OCI-LY1 (cell line): ENCODE data around the gene ZNF598.

Experiments
- H2AFZ ChIP-seq: fragments of 200-600 bp; sonication (generic), shearing (Covaris generic); 2 replicates; pipeline ENCODE4 v1.6.0; 2014; ENCODE audit warnings: antibody characterized with exemption, mild to moderate bottlenecking, low read length
- H3F3A ChIP-seq: fragments of 200-600 bp; sonication (generic), shearing (Covaris generic); 2 replicates; pipeline ENCODE4 v1.6.0; 2014; ENCODE audit warnings: mild to moderate bottlenecking, antibody characterized with exemption, low read length, moderate library complexity; ENCODE audit not compliant: insufficient read depth
- H3K27ac ChIP-seq: fragments of 200-600 bp; sonication (generic); 2 replicates; pipeline ENCODE4 v1.5.1; 2014; ENCODE audit warnings: low read length, mixed run types, mild to moderate bottlenecking, low read depth; ENCODE audit not compliant: poor library complexity, severe bottlenecking
- H3K27me3 ChIP-seq: fragments of 200-600 bp; sonication (generic); 2 replicates; pipeline ENCODE4 v1.6.0; 2014; ENCODE audit warnings: antibody characterized with exemption, mild to moderate bottlenecking, low read length, moderate library complexity; ENCODE audit not compliant: insufficient read depth
- H3K36me3 ChIP-seq: fragments of 200-600 bp; sonication (generic); 2 replicates; pipeline ENCODE4 v1.6.1; 2014; ENCODE audit warnings: mild to moderate bottlenecking, antibody characterized with exemption, low read length, moderate library complexity, mixed read lengths; ENCODE audit not compliant: insufficient read depth
- H3K4me1 ChIP-seq: fragments of 200-600 bp; sonication (generic); 2 replicates; pipeline ENCODE4 v1.5.1; 2014; ENCODE audit warnings: mild to moderate bottlenecking, low read length, moderate library complexity; ENCODE audit not compliant: insufficient read depth, severe bottlenecking
- H3K4me2 ChIP-seq: fragments of 200-600 bp; sonication (generic), shearing (Covaris generic); 2 replicates; pipeline ENCODE4 v1.6.1; 2014; ENCODE audit warnings: low read length
- H3K4me3 ChIP-seq: fragments of 200-600 bp; sonication (generic); 2 replicates; pipeline ENCODE4 v1.5.1; 2014; ENCODE audit warnings: low read length, low read depth, mild to moderate bottlenecking, mixed read lengths; ENCODE audit not compliant: poor library complexity, severe bottlenecking
- H3K79me2 ChIP-seq: fragments of 200-600 bp; shearing (Covaris generic); 2 replicates; pipeline ENCODE4 v1.6.1; 2016; ENCODE audit warnings: mixed run types, low read length, mixed read lengths; ENCODE audit not compliant: insufficient read depth
- H3K9ac ChIP-seq: fragments of 200-600 bp; sonication (generic), shearing (Covaris generic); 2 replicates; pipeline ENCODE4 v1.6.1; 2014; ENCODE audit warnings: mild to moderate bottlenecking, low read length, mixed read lengths
- H3K9me2 ChIP-seq: fragments of 200-600 bp; sonication (generic), shearing (Covaris generic); 2 replicates; pipeline ENCODE4 v1.6.1; 2014; ENCODE audit warnings: low read depth, mild to moderate bottlenecking, low read length, mixed read lengths
- H3K9me3 ChIP-seq: fragments of 200-600 bp; shearing (Covaris generic); 2 replicates; pipeline ENCODE4 v1.6.1; 2014; ENCODE audit warnings: low read length, mixed read lengths
- H4K20me1 ChIP-seq: fragments of 200-600 bp; sonication (generic), shearing (Covaris generic); 2 replicates; pipeline ENCODE4 v1.6.0; 2016; ENCODE audit warnings: mild to moderate bottlenecking, low read length; ENCODE audit not compliant: insufficient read depth
- EZH2 ChIP-seq: fragments of 200-600 bp; sonication (generic), shearing (Covaris generic); IDR thresholded peaks from 2 replicates; pipeline ENCODE4 v1.8.0; 2017; ENCODE audit warnings: borderline replicate concordance, mixed run types, mild to moderate bottlenecking, antibody characterized with exemption, low read length, moderate library complexity, mixed read lengths
- TF ChIP-seq, protein P1 (sequence below): fragments of 200-600 bp; sonication (generic), shearing (Covaris generic); IDR thresholded peaks from 2 replicates; pipeline ENCODE4 v1.5.1; 2017; ENCODE audit warnings: mild to moderate bottlenecking, antibody characterized with exemption, low read length, moderate library complexity, mixed read lengths

Gene ZNF598

GRCh38 chr16:2025878-2026460 lies 16.3 kb upstream of the ZNF598 start:
- TF ChIP-seq, protein P1, sequence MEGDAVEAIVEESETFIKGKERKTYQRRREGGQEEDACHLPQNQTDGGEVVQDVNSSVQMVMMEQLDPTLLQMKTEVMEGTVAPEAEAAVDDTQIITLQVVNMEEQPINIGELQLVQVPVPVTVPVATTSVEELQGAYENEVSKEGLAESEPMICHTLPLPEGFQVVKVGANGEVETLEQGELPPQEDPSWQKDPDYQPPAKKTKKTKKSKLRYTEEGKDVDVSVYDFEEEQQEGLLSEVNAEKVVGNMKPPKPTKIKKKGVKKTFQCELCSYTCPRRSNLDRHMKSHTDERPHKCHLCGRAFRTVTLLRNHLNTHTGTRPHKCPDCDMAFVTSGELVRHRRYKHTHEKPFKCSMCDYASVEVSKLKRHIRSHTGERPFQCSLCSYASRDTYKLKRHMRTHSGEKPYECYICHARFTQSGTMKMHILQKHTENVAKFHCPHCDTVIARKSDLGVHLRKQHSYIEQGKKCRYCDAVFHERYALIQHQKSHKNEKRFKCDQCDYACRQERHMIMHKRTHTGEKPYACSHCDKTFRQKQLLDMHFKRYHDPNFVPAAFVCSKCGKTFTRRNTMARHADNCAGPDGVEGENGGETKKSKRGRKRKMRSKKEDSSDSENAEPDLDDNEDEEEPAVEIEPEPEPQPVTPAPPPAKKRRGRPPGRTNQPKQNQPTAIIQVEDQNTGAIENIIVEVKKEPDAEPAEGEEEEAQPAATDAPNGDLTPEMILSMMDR = no peak
- TF ChIP-seq EZH2 = no peak
- H4K20me1 ChIP-seq = no peaks in the 10 kb centered on the region
- H2AFZ ChIP-seq = no peak overlapping the region
- H3K9ac ChIP-seq = no peak overlapping the region
- no peaks in the 10 kb centered on the region for H3K9me3 ChIP-seq
- H3K27me3 ChIP-seq = peaks cover 23% of the 10 kb centered on the region
- no peaks in the 10 kb centered on the region for H3K36me3 ChIP-seq
- peaks cover 16% of the 10 kb centered on the region for H3K4me1 ChIP-seq
- H3K79me2 ChIP-seq = no peaks in the 10 kb centered on the region
- H3F3A ChIP-seq = no peaks in the 10 kb centered on the region
- no peak overlapping the region for H3K4me3 ChIP-seq
- no peaks in the 10 kb centered on the region for H3K9me2 ChIP-seq
- no peak overlapping the region for H3K27ac ChIP-seq
- no peak overlapping the region for H3K4me2 ChIP-seq

GRCh38 chr16:2025251-2025650 lies 15.6 kb upstream of the ZNF598 start:
- Histone ChIP-seq H3K9me2 (no peaks in the 10 kb centered on the region), H3K4me2 (no peak overlapping the region), H3K4me3 (no peak overlapping the region), H2AFZ (no peak overlapping the region), H3K36me3 (no peaks in the 10 kb centered on the region), H3K9me3 (no peaks in the 10 kb centered on the region), H3F3A (no peaks in the 10 kb centered on the region), H3K27ac (no peak overlapping the region), H3K4me1 (peaks cover 16% of the 10 kb centered on the region), H3K27me3 (peaks cover 20% of the 10 kb centered on the region), H3K79me2 (no peaks in the 10 kb centered on the region), H3K9ac (no peak overlapping the region), H4K20me1 (no peaks in the 10 kb centered on the region)
- no peak for TF ChIP-seq EZH2
- TF ChIP-seq, protein P1 = no peak

- no peak for TF ChIP-seq EZH2
- TF ChIP-seq, protein P1 = no peak
- no peak overlapping the region for H2AFZ ChIP-seq
- H3K79me2 ChIP-seq = no peaks in the 10 kb centered on the region
- no peak overlapping the region for H3K4me2 ChIP-seq
- H3F3A ChIP-seq = no peaks in the 10 kb centered on the region
- no peaks in the 10 kb centered on the region for H3K9me2 ChIP-seq
- no peaks in the 10 kb centered on the region for H4K20me1 ChIP-seq
- no peak overlapping the region for H3K27ac ChIP-seq
- H3K4me3 ChIP-seq = no peak overlapping the region
- H3K4me1 ChIP-seq = peaks cover 16% of the 10 kb centered on the region
- no peaks in the 10 kb centered on the region for H3K9me3 ChIP-seq
- peaks cover 16% of the 10 kb centered on the region for H3K27me3 ChIP-seq
- H3K36me3 ChIP-seq = no peaks in the 10 kb centered on the region
- H3K9ac ChIP-seq = no peak overlapping the region
Observed at GRCh38 chr16:2024032-2024420, 14.4 kb upstream of the ZNF598 start.
